Epithelial cell of esophagus (primary cell): ENCODE results near the gene CSF2.
A peak's percentile ranks its signal among the peaks of the same experiment; 100 is the strongest.
"Not testable (repeated sequence)": the region's sequence is repeated elsewhere in the genome, so short reads cannot be mapped to it uniquely, and the experiment has no call there.

ENCODE experiments used
- DNase-seq: peaks from one replicate; pipeline ENCODE4 v3.0.0; 2010; ENCODE audit warnings: low read depth
- H3K4me3 ChIP-seq: 2 replicates; pipeline ENCODE4 v1.5.1; 2011; ENCODE audit warnings: mild to moderate bottlenecking, low read length, control low read depth
- CTCF ChIP-seq: IDR thresholded peaks from 2 replicates; pipeline ENCODE4 v1.5.1; 2011; ENCODE audit warnings: low read depth, mild to moderate bottlenecking, low read length, control low read depth, inconsistent platforms; ENCODE audit not compliant: insufficient read depth; ENCODE audit errors: missing control alignments

CSF2 gene

GRCh38 chr5:132101385-132101880 lies 27.8 kb downstream of the CSF2 start:
- DNase-seq = no peak
- TF ChIP-seq CTCF = no peak
- H3K4me3 ChIP-seq = no peak overlapping the region

- no peak for DNase-seq
- TF ChIP-seq CTCF = no peak
- H3K4me3 ChIP-seq = no peak overlapping the region
Observed at GRCh38 chr5:132102101-132102701, 28.6 kb downstream of the CSF2 start.

- no peak for TF ChIP-seq CTCF
- no peak overlapping the region for H3K4me3 ChIP-seq
- DNase-seq = no peak
Observed at GRCh38 chr5:132102944-132103331, 29.3 kb downstream of the CSF2 start.

GRCh38 chr5:132103332-132103951 lies 29.9 kb downstream of the CSF2 start:
- no peak overlapping the region for H3K4me3 ChIP-seq
- TF ChIP-seq CTCF = no peak
- peak; percentile 87 for DNase-seq

- H3K4me3 ChIP-seq = no peak overlapping the region
- DNase-seq = no peak
- TF ChIP-seq CTCF = no peak
Observed at GRCh38 chr5:132103969-132104391, 30.4 kb downstream of the CSF2 start.

GRCh38 chr5:132104556-132104955 lies 31.0 kb downstream of the CSF2 start:
- peak; percentile 66 for DNase-seq
- no peak for TF ChIP-seq CTCF
- H3K4me3 ChIP-seq = no peak overlapping the region

- DNase-seq = no peak
- TF ChIP-seq CTCF = no peak
Observed at GRCh38 chr5:132105688-132106087, 32.1 kb downstream of the CSF2 start.

GRCh38 chr5:132108495-132108894 lies 34.9 kb downstream of the CSF2 start:
- not testable (repeated sequence) for H3K4me3 ChIP-seq, DNase-seq

More at GRCh38 chr5:132105688-132106087, 32.1 kb downstream of the CSF2 start:
- H3K4me3 ChIP-seq = no peak overlapping the region

GRCh38 chr5:132108957-132109356 lies 35.4 kb downstream of the CSF2 start:
- not testable (repeated sequence) for DNase-seq, H3K4me3 ChIP-seq
